ENCODE data around the gene PKHD1.

DNA sequence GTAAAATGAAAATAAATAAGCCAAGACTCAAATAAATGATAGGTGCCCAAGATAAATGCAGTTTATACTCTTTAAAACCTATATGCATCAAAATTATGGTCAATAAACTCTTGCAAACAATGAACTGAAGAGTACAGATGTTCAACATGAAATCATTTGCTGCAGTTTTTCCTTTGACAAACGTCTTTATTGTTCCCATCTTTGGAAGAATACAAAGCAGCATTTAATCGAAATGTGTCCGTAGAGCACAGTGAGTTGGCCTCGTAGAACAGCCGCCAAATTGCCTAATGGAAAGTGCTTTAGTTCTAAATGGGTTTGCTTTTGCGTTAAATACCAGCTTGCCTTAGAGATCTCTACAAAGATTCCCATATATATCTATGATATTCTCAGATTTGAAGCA is 447.4 kb downstream of the PKHD1 start:
- TF ChIP-seq, protein P1, sequence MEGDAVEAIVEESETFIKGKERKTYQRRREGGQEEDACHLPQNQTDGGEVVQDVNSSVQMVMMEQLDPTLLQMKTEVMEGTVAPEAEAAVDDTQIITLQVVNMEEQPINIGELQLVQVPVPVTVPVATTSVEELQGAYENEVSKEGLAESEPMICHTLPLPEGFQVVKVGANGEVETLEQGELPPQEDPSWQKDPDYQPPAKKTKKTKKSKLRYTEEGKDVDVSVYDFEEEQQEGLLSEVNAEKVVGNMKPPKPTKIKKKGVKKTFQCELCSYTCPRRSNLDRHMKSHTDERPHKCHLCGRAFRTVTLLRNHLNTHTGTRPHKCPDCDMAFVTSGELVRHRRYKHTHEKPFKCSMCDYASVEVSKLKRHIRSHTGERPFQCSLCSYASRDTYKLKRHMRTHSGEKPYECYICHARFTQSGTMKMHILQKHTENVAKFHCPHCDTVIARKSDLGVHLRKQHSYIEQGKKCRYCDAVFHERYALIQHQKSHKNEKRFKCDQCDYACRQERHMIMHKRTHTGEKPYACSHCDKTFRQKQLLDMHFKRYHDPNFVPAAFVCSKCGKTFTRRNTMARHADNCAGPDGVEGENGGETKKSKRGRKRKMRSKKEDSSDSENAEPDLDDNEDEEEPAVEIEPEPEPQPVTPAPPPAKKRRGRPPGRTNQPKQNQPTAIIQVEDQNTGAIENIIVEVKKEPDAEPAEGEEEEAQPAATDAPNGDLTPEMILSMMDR (IDR thresholded peaks at IDR 0.05), result no peak
- TF ChIP-seq POLR2AphosphoS5 (IDR thresholded peaks at IDR 0.05; ENCODE audit: low read depth, low read length), result no peak
- TF ChIP-seq SIN3A (IDR thresholded peaks at IDR 0.05; ENCODE audit: borderline replicate concordance, insufficient read depth, low read depth, low read length), result no peak
- no peak for TF ChIP-seq REST (IDR thresholded peaks at IDR 0.05; ENCODE audit: insufficient read depth in 1 of 2, low read depth in 2 of 2, low read length in 1 of 2)
